ENCODE measurements around the gene RNF121.
A peak's percentile ranks its signal among the peaks of the same experiment; 100 is the strongest.

DNA sequence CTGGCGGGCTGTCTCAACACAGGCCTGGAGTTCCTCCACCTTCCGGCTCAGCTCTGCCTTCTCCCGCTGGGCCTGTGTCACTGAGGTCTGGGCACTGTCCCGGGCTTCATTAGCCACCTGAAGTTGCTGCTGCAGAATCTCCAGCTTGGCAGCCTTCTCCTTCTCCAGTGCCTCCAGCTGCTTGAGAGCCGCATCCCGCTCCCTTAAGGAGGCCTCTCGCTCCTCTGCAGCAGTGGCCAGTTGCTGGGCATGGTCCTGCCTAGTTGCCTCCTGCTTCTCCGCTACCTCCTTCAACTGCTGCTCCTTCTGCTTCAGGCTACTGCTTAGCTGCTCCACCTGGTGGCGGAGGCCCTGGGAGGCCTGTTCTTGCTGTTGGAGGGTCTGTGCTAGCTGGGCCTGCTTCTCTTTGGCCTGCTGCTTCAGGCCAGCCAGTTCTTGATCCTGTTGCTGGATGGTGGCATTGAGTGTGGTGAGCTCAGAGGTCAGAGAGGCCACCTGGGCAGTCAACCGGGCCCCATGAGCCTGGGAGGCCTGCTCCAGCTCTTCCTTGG is 86.7 kb downstream of the RNF121 start:
- TF ChIP-seq, protein P1, sequence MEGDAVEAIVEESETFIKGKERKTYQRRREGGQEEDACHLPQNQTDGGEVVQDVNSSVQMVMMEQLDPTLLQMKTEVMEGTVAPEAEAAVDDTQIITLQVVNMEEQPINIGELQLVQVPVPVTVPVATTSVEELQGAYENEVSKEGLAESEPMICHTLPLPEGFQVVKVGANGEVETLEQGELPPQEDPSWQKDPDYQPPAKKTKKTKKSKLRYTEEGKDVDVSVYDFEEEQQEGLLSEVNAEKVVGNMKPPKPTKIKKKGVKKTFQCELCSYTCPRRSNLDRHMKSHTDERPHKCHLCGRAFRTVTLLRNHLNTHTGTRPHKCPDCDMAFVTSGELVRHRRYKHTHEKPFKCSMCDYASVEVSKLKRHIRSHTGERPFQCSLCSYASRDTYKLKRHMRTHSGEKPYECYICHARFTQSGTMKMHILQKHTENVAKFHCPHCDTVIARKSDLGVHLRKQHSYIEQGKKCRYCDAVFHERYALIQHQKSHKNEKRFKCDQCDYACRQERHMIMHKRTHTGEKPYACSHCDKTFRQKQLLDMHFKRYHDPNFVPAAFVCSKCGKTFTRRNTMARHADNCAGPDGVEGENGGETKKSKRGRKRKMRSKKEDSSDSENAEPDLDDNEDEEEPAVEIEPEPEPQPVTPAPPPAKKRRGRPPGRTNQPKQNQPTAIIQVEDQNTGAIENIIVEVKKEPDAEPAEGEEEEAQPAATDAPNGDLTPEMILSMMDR (IDR thresholded peaks at IDR 0.05; ENCODE audit: borderline replicate concordance, extremely low read depth, low read length, poor library complexity, severe bottlenecking) = peak; percentile 47
- no peak for TF ChIP-seq EZH2 (IDR thresholded peaks at IDR 0.05; ENCODE audit: borderline replicate concordance, low read depth, low read length, severe bottlenecking)

Measured in DND-41 (cell line).